NCI-H1105 (cell line): ENCODE data around the gene ONECUT2.
A peak's percentile ranks its signal among the peaks of the same experiment; 100 is the strongest.
"Not testable (repeated sequence)": the region's sequence is repeated elsewhere in the genome, so short reads cannot be mapped to it uniquely, and the experiment has no call there.

ENCODE experiments used
- DNase-seq: peaks from one replicate; lab custom pipeline; 2025; lab: John Stamatoyannopoulos, UW

Gene ONECUT2

GRCh38 chr18:57446322-57446721, 11.1 kb downstream of the ONECUT2 start:
- peak; percentile 10 for DNase-seq

GRCh38 chr18:57447154-57447621, 12.0 kb downstream of the ONECUT2 start:
- DNase-seq: no peak

GRCh38 chr18:57455576-57456129, 20.5 kb downstream of the ONECUT2 start:
- no peak for DNase-seq

GRCh38 chr18:57461652-57462269, 26.6 kb downstream of the ONECUT2 start:
- DNase-seq: no peak

- DNase-seq: no peak
Measured at GRCh38 chr18:57466307-57466706, 31.1 kb downstream of the ONECUT2 start.

GRCh38 chr18:57466745-57467409, 31.7 kb downstream of the ONECUT2 start:
- DNase-seq: no peak

- no peak for DNase-seq
Measured at GRCh38 chr18:57469884-57470283, 34.7 kb downstream of the ONECUT2 start.

GRCh38 chr18:57475408-57475807, 40.2 kb downstream of the ONECUT2 start:
- DNase-seq: no peak

GRCh38 chr18:57475903-57476302, 40.7 kb downstream of the ONECUT2 start:
- no peak for DNase-seq

- DNase-seq: no peak
Measured at GRCh38 chr18:57480733-57481132, 45.6 kb downstream of the ONECUT2 start.

- no peak for DNase-seq
Measured at GRCh38 chr18:57497372-57498294, 62.5 kb downstream of the ONECUT2 start.

- DNase-seq: no peak
Measured at GRCh38 chr18:57498682-57499256, 63.6 kb downstream of the ONECUT2 start.

- DNase-seq: no peak
Measured at GRCh38 chr18:57502624-57503023, 67.5 kb downstream of the ONECUT2 start.

- DNase-seq: no peak
Measured at GRCh38 chr18:57505231-57505630, 70.1 kb downstream of the ONECUT2 start.

- no peak for DNase-seq
Measured at GRCh38 chr18:57516056-57516455, 80.9 kb downstream of the ONECUT2 start.

GRCh38 chr18:57518533-57518932, 83.4 kb downstream of the ONECUT2 start:
- DNase-seq: peak; percentile 27

- DNase-seq: no peak
Measured at GRCh38 chr18:57519668-57520424, 84.7 kb downstream of the ONECUT2 start.

GRCh38 chr18:57522348-57522747, 87.2 kb downstream of the ONECUT2 start:
- not testable (repeated sequence) for DNase-seq

GRCh38 chr18:57523171-57523956, 88.2 kb downstream of the ONECUT2 start:
- DNase-seq: no peak

GRCh38 chr18:57527556-57528229, 92.5 kb downstream of the ONECUT2 start:
- DNase-seq: no peak
